ENCODE results near the gene OCA2. TPM values are rescaled to one million over a fixed set of nuclear protein-coding genes. Genes with fewer than 3 reads are reported as not detected.

Gene OCA2
- total and polyA plus RNA-seq, 2 donors: 0.30 to 3.0 TPM

GRCh38 chr15:28114721-28115622, 15.9 kb upstream of the OCA2 start:
- Histone ChIP-seq H3K4me3 (ENCODE audit: low read depth, low read length) (no peak overlapping the region), H3K36me3 (ENCODE audit: insufficient read depth) (peaks cover 2% of the 10 kb centered on the region), H3K27ac (ENCODE audit: low read depth) (no peak overlapping the region), H3K4me1 (ENCODE audit: insufficient read depth) (no peaks in the 10 kb centered on the region)
- 91% methylated on average over 23 of the region's 23 CpGs for WGBS
- DNase-seq (ENCODE audit: extremely low spot score): no peak

GRCh38 chr15:28114114-28114455, 15.0 kb upstream of the OCA2 start:
- H3K36me3 ChIP-seq (ENCODE audit: insufficient read depth): peaks cover 2% of the 10 kb centered on the region
- H3K4me1 ChIP-seq (ENCODE audit: insufficient read depth): no peaks in the 10 kb centered on the region
- WGBS: 96% methylated on average over 4 of the region's 4 CpGs
- no peak overlapping the region for H3K4me3 ChIP-seq (ENCODE audit: low read depth, low read length)
- no peak for DNase-seq (ENCODE audit: extremely low spot score)
- H3K27ac ChIP-seq (ENCODE audit: low read depth): no peak overlapping the region

GRCh38 chr15:28113394-28114113, 14.4 kb upstream of the OCA2 start:
- no peak for DNase-seq (ENCODE audit: extremely low spot score)
- no peak overlapping the region for H3K4me3 ChIP-seq (ENCODE audit: low read depth, low read length)
- no peak overlapping the region for H3K27ac ChIP-seq (ENCODE audit: low read depth)
- H3K36me3 ChIP-seq (ENCODE audit: insufficient read depth): peaks cover 2% of the 10 kb centered on the region
- no peaks in the 10 kb centered on the region for H3K4me1 ChIP-seq (ENCODE audit: insufficient read depth)
- 95% methylated on average over 23 of the region's 23 CpGs for WGBS

- WGBS: 97% methylated on average over 26 of the region's 26 CpGs
- Histone ChIP-seq H3K4me1 (ENCODE audit: insufficient read depth) (no peaks in the 10 kb centered on the region), H3K36me3 (ENCODE audit: insufficient read depth) (peaks cover 2% of the 10 kb centered on the region), H3K4me3 (ENCODE audit: low read depth, low read length) (no peak overlapping the region), H3K27ac (ENCODE audit: low read depth) (no peak overlapping the region)
- DNase-seq (ENCODE audit: extremely low spot score): no peak
Observed at GRCh38 chr15:28112962-28113361, 13.8 kb upstream of the OCA2 start.

GRCh38 chr15:28112101-28112760, 13.1 kb upstream of the OCA2 start:
- Histone ChIP-seq H3K27ac (ENCODE audit: low read depth) (no peak overlapping the region), H3K36me3 (ENCODE audit: insufficient read depth) (peaks cover 2% of the 10 kb centered on the region), H3K4me1 (ENCODE audit: insufficient read depth) (no peaks in the 10 kb centered on the region), H3K4me3 (ENCODE audit: low read depth, low read length) (no peak overlapping the region)
- no peak for DNase-seq (ENCODE audit: extremely low spot score)
- 95% methylated on average over 20 of the region's 20 CpGs for WGBS

GRCh38 chr15:28111543-28111942, 12.4 kb upstream of the OCA2 start:
- H3K4me3 ChIP-seq (ENCODE audit: low read depth, low read length): no peak overlapping the region
- no peak for DNase-seq (ENCODE audit: extremely low spot score)
- H3K4me1 ChIP-seq (ENCODE audit: insufficient read depth): no peaks in the 10 kb centered on the region
- H3K36me3 ChIP-seq (ENCODE audit: insufficient read depth): peaks cover under 1% of the 10 kb centered on the region
- no peak overlapping the region for H3K27ac ChIP-seq (ENCODE audit: low read depth)
- 91% methylated on average over 26 of the region's 26 CpGs for WGBS

GRCh38 chr15:28110481-28110881, 11.4 kb upstream of the OCA2 start:
- WGBS: 61% methylated on average over 7 of the region's 7 CpGs
- Histone ChIP-seq H3K4me1 (ENCODE audit: insufficient read depth) (no peaks in the 10 kb centered on the region), H3K4me3 (ENCODE audit: low read depth, low read length) (no peak overlapping the region), H3K27ac (ENCODE audit: low read depth) (no peak overlapping the region), H3K36me3 (ENCODE audit: insufficient read depth) (no peaks in the 10 kb centered on the region)
- no peak for DNase-seq (ENCODE audit: extremely low spot score)

- Histone ChIP-seq H3K27ac (ENCODE audit: low read depth) (no peak overlapping the region), H3K4me1 (ENCODE audit: insufficient read depth) (no peaks in the 10 kb centered on the region), H3K4me3 (ENCODE audit: low read depth, low read length) (no peak overlapping the region), H3K36me3 (ENCODE audit: insufficient read depth) (no peaks in the 10 kb centered on the region)
- no peak for DNase-seq (ENCODE audit: extremely low spot score)
- 89% methylated on average over 25 of the region's 25 CpGs for WGBS
Observed at GRCh38 chr15:28109626-28110455, 10.7 kb upstream of the OCA2 start.

GRCh38 chr15:28107904-28108275, 8.8 kb upstream of the OCA2 start:
- DNase-seq (ENCODE audit: extremely low spot score): no peak
- no peak overlapping the region for H3K4me3 ChIP-seq (ENCODE audit: low read depth, low read length)
- no peaks in the 10 kb centered on the region for H3K36me3 ChIP-seq (ENCODE audit: insufficient read depth)
- no peaks in the 10 kb centered on the region for H3K4me1 ChIP-seq (ENCODE audit: insufficient read depth)
- no peak overlapping the region for H3K27ac ChIP-seq (ENCODE audit: low read depth)
- 57% methylated on average over 8 of the region's 8 CpGs for WGBS

- Histone ChIP-seq H3K4me1 (ENCODE audit: insufficient read depth) (no peaks in the 10 kb centered on the region), H3K4me3 (ENCODE audit: low read depth, low read length) (peak overlapping the region; percentile 62), H3K36me3 (ENCODE audit: insufficient read depth) (no peaks in the 10 kb centered on the region), H3K27ac (ENCODE audit: low read depth) (no peak overlapping the region)
- WGBS: 5% methylated on average over 63 of the region's 63 CpGs
- no peak for DNase-seq (ENCODE audit: extremely low spot score)
Observed at GRCh38 chr15:28107111-28107903, 8.2 kb upstream of the OCA2 start.

- WGBS: 4% methylated on average over 81 of the region's 81 CpGs
- Histone ChIP-seq H3K4me3 (ENCODE audit: low read depth, low read length) (peak overlapping the region; percentile 62), H3K4me1 (ENCODE audit: insufficient read depth) (no peaks in the 10 kb centered on the region), H3K27ac (ENCODE audit: low read depth) (no peak overlapping the region), H3K36me3 (ENCODE audit: insufficient read depth) (no peaks in the 10 kb centered on the region)
- no peak for DNase-seq (ENCODE audit: extremely low spot score)
Observed at GRCh38 chr15:28106294-28107110, 7.4 kb upstream of the OCA2 start.

- Histone ChIP-seq H3K4me3 (ENCODE audit: low read depth, low read length) (no peak overlapping the region), H3K4me1 (ENCODE audit: insufficient read depth) (no peaks in the 10 kb centered on the region), H3K36me3 (ENCODE audit: insufficient read depth) (no peaks in the 10 kb centered on the region), H3K27ac (ENCODE audit: low read depth) (no peak overlapping the region)
- 87% methylated on average over 5 of the region's 5 CpGs for WGBS
- DNase-seq (ENCODE audit: extremely low spot score): no peak
Observed at GRCh38 chr15:28105793-28106192, 6.7 kb upstream of the OCA2 start.

All from urinary bladder (tissue), 4 donors.